RWPE1 (cell line): Measurements from ENCODE around the gene SNAPC4.
A peak's percentile ranks its signal among the peaks of the same experiment; 100 is the strongest.

Experiments used
- CTCF ChIA-PET: fragments of 350-600 bp; sonication (Branson Sonifier 250); formaldehyde crosslinking; extraction: SDS; loops from one replicate; lab custom pipeline; 2021; lab: Yijun Ruan, JAX
- POLR2A ChIA-PET: fragments of 400-600 bp; formaldehyde crosslinking; extraction: SDS; loops from one replicate; lab custom pipeline; 2020; ENCODE audit warnings: antibody characterized with exemption; ENCODE audit not compliant: low non-redundant PET; lab: Yijun Ruan, JAX
- DNase-seq: peaks from one replicate; pipeline ENCODE4 v3.0.0; 2012; ENCODE audit warnings: low spot score
- H3K27ac ChIP-seq: fragments of 450-650 bp; 2 replicates; pipeline ENCODE4 v1.5.1; 2017
- TF ChIP-seq, protein P1 (sequence below): fragments of 450-650 bp; conservative IDR thresholded peaks from 2 replicates; pipeline ENCODE4 v1.5.1; 2017; ENCODE audit warnings: low read depth, mild to moderate bottlenecking

Gene SNAPC4

DNA sequence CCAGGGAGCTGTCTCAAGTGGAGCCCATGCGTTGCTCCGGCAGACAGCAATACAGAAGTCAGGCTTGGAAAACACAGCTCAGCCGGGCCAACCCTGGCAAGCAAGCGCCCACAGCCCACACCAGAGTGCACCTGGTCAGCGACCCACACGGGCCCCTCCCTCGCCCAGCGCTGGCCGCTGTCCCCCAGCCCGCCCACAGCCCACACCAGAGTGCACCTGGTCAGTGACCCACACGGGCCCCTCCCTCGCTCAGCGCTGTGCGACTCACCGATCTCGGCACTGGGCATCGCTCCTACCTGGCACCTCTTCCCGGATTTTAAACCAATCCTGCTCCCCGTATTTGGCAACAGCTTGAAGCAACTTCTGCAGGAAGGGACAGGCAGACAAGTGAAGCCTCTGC, 12.8 kb downstream of the SNAPC4 start:
- CTCF ChIA-PET, result interaction anchor here (0.6 to 0.9 kb wide), 2 partner anchors 11 to 48 kb away, joined by 3 read pairs; no protein-coding TSS in a partner anchor
- H3K27ac ChIP-seq, result no peak overlapping the region
- TF ChIP-seq, protein P1, sequence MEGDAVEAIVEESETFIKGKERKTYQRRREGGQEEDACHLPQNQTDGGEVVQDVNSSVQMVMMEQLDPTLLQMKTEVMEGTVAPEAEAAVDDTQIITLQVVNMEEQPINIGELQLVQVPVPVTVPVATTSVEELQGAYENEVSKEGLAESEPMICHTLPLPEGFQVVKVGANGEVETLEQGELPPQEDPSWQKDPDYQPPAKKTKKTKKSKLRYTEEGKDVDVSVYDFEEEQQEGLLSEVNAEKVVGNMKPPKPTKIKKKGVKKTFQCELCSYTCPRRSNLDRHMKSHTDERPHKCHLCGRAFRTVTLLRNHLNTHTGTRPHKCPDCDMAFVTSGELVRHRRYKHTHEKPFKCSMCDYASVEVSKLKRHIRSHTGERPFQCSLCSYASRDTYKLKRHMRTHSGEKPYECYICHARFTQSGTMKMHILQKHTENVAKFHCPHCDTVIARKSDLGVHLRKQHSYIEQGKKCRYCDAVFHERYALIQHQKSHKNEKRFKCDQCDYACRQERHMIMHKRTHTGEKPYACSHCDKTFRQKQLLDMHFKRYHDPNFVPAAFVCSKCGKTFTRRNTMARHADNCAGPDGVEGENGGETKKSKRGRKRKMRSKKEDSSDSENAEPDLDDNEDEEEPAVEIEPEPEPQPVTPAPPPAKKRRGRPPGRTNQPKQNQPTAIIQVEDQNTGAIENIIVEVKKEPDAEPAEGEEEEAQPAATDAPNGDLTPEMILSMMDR, result no peak
- POLR2A ChIA-PET, result no interaction called here
- DNase-seq, result no peak

DNA sequence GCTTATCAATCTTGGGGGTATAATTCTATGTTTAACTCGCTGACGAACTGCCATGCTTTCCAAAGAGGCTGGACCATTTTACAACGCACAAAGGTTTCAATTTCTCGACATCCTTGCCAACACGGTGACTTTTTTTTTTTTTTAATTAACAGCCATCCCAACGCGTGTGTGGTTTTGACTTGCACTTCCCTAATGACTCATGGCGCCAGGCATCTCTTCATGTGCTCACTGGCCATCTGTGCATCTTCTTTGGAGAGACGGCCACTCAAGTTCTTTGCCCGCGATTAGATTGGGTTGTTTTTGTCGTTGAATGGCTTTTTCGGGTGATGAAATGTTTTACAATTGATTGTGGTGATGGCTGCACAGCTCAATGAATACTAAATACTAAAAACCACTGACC, 14.0 kb downstream of the SNAPC4 start:
- DNase-seq, result no peak
- TF ChIP-seq, protein P1, result no peak
- ChIA-PET CTCF (interaction anchor here (0.6 to 0.7 kb wide), 3 partner anchors 57 to 220 kb away, joined by 3 to 4 read pairs (median 3); no protein-coding TSS in a partner anchor), POLR2A (no interaction called here)
- H3K27ac ChIP-seq, result no peak overlapping the region

DNA sequence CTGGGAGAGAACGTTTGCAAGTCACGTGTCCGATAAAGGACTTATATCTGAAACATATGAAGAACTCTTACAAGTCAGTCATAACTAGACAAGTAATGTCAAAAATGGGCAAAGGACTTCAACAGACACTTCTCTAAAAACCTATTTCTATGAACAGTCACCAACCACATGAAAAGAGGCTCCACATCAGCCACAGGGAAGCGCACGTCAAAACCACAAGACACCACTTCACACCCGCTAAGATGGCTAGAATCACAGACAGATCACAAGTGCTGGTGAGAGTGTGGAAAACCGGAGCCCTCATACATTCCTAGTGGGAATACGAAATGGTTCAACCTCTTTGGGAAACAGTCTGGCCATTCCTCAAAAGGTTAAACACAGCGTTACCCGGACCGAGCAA, 15.0 kb downstream of the SNAPC4 start:
- ChIA-PET POLR2A (no interaction called here), CTCF (interaction anchor here (0.6 to 0.9 kb wide), 2 partner anchors 21 to 221 kb away, joined by 3 to 5 read pairs; no protein-coding TSS in a partner anchor)
- no peak for DNase-seq
- TF ChIP-seq, protein P1, result no peak
- H3K27ac ChIP-seq, result no peak overlapping the region

DNA sequence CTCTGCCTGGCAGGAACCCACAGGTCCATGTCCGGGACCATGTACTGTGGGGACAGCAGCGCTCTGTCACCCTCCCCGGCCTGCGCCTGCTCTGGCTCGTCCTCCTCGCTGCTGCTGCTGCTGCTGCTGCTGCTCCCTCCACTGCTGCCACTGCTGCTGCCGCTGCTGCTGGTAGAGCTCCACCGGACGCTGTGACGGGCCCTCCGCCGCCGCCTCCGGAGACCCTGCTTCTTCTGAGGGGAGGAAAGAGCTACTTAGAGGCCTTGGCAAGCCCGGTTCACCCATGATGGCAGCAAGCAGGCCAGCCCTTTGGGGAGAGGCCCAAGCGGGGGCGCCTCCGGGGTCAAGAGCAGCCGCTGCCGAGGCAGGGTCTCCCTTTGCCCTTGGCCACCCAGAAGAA, 16.5 kb downstream of the SNAPC4 start:
- POLR2A ChIA-PET, result no interaction called here
- CTCF ChIA-PET, result interaction anchor here (0.6 to 1.5 kb wide), 2 partner anchors 18 to 1243 kb away, joined by 3 to 4 read pairs; no protein-coding TSS in a partner anchor
- TF ChIP-seq, protein P1, result no peak
- no peak for DNase-seq
- no peak overlapping the region for H3K27ac ChIP-seq

DNA sequence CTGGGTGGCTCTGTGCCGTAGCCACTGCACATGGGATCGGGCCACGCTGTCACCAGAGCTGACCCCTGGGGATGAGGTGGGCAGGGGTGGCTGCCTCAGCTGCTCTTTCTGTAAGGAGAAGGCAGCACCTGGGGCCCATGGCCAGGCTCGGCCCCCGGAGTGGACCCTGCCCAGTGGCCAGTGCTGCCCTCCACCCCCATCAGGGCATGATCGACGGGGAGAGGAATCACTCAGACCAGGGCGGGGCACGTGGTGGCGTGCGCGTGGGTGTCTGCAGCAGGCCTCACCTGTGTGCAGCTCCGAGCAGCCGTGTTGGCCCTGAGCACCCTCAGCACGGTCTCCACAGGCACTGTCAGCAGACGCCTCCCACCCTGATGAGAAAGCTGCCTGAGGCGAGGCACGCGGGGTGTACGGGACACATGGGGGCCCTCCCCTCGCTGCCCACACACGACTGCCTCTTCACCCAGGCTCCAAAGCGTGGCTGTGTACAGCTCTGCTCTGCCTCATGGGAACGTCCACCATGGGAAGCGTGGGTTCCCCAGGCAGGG, 17.9 kb downstream of the SNAPC4 start:
- ChIA-PET CTCF (interaction anchor here (0.5 to 1.4 kb wide), 3 partner anchors 21 to 212 kb away, joined by 3 to 4 read pairs (median 3); no protein-coding TSS in a partner anchor), POLR2A (interaction anchor here (0.8 kb wide), 1 partner anchor 12 kb away, joined by 3 read pairs; no protein-coding TSS in a partner anchor)
- H3K27ac ChIP-seq, result peak overlapping the region; percentile 21; the same call in 1 of the 2 replicates
- TF ChIP-seq, protein P1, result no peak
- DNase-seq, result no peak

DNA sequence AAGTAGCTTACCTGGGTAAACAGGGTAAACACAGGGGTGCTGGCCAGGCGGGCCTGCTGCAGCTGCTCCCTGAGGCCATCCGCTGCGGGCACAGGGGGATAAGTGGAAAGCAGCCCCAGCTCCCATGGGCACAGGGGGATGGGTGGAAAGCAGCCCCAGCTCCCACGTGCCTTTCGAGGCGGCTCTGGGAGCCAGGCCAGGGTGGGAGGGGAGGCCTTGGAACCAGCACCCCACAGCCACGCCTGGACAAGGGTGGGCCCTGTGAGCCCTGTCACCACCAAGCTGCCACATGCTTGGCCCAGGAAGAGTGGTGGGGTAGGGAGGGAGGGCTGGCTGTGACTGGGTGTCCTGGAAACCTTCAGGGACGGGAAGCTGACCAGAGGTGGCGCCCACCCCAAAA, 18.7 kb downstream of the SNAPC4 start:
- CTCF ChIA-PET, result interaction anchor here (0.7 to 1.4 kb wide), 4 partner anchors 9 to 211 kb away, joined by 3 to 4 read pairs (median 4); no protein-coding TSS in a partner anchor

More for the DNA sequence above, 18.7 kb downstream of the SNAPC4 start:
- POLR2A ChIA-PET, result no interaction called here
- TF ChIP-seq, protein P1, result no peak
- peak overlapping the region; percentile 21 for H3K27ac ChIP-seq
- no peak for DNase-seq
